ENCODE results near the gene KIF22.
"Not testable (repeated sequence)": the region's sequence is repeated elsewhere in the genome, so short reads cannot be mapped to it uniquely, and the experiment has no call there.

KIF22 gene

DNA sequence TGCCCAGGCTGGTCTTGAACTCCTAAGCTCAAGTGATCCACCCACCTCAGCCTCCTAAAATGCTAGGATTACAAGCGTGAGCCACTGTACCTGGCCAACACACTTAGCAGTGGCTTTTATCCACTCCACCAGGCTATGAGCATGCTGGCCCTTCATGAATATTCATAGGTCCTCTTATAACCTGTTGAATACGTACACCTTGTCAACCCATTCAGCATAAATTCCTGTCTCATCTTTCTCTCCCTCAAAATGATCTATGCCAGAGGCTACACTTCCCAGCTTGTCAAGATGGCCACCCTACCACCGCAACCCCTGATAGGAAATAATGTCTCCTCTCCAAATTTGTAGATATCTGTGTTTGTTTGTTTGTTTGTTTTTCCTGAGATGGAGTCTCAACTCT, 23.5 kb upstream of the KIF22 start:
- no peak for DNase-seq

- DNase-seq, result no peak
These were observed 21.0 kb upstream of the KIF22 start for GRCh38 chr16:29769507-29769906.

GRCh38 chr16:29770250-29770929, 20.2 kb upstream of the KIF22 start:
- no peak for DNase-seq

GRCh38 chr16:29772330-29772729, 18.2 kb upstream of the KIF22 start:
- not testable (repeated sequence) for DNase-seq

GRCh38 chr16:29774730-29775129, 15.8 kb upstream of the KIF22 start:
- no peak for DNase-seq

GRCh38 chr16:29775742-29776408, 14.7 kb upstream of the KIF22 start:
- DNase-seq, result no peak

GRCh38 chr16:29777576-29778350, 12.8 kb upstream of the KIF22 start, which contains the start of gene ZG16:
TSS of gene ZG16 (plus strand) at chr16:29778256. CDS start at chr16:29779267, 1,011 bp downstream.
- DNase-seq, result no peak

GRCh38 chr16:29779474-29779873, 11.1 kb upstream of the KIF22 start:
- no peak for DNase-seq

- not testable (repeated sequence) for DNase-seq
These were observed 7.2 kb upstream of the KIF22 start for GRCh38 chr16:29783094-29783953.

DNA sequence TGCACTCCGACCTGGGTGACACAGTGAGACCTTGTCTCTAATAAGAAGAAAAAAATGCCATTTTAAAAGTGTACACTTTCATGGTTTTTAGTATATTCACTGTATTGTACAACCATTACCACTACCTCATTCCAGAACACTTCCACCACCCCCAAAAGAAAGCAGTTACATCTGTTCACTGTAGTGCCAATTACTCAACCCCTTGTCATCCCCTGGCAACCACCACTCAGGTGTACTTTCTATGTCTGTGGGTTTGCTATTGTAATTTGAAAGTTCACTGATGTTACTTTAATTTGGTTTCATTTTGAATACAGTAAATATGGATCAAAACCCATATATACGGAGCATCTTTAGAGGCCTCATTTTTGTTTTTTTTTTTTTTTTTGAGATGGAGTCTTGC, 6.4 kb upstream of the KIF22 start:
- DNase-seq, result no peak

GRCh38 chr16:29784901-29785500, 5.5 kb upstream of the KIF22 start:
- peak; percentile 85 for DNase-seq

DNA sequence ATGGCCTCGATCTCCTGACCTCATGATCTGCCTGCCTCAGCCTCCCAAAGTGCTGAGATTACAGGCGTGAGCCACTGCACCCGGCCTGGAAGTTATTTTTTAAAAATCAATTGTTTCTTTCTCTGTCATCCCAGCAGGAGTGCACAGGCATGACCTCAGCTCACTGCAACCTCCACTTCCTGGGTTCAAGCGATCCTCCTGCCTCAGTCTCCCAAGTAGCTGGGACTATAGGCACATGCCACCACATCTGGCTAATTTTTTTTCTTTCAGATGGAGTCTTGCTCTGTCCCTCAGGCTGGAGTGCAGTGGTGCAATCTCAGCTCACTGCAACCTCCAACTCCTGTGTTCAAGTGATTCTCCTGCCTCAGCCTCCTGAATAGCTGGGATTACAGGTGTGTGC, 3.4 kb upstream of the KIF22 start:
- not testable (repeated sequence) for DNase-seq

- DNase-seq, result no peak
These were observed 772 bp upstream of the KIF22 start for GRCh38 chr16:29789775-29790182.

DNA sequence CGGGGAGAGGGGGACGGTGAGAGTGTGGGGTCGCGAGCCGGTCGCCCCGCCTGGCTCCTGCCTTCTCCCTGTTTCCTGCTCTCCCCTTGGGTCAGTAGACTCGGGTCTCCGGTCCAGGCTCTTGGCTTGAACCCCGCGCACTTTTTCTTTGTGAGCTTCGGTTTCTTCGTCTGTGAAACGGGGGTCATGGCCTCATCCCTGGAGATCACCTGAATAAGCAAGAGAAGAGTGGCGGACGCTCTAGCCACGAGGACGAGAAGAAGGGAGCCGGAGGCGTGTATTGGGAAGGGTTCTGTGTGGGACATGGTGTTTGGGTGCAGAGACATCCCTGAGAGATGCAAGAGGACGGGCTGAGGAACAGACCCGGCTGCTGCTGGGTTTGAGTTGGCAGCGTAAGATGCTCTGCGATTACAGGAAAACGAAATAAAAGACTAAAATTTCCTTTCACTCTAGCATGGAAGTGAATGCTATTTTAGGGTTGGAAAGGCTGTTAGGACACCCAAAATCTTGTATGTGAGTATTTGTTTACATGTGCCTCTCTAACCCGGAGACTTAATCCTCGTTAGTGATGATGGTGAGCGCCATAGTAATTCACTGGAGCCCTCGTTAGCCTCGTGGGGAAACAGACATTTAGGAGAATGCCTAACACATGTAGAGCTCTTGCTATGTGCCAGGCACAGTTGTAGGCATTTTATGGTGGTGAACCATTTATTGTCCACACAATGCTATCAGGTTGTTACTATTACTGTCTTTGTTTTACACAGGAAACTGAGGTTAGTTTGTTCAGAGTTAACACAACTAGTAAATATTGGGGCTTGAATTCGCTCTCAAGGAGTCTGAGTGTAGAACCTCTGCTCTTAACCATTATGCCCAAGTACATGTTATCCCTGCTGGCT, 646 bp downstream of the KIF22 start:
- no peak for DNase-seq

- DNase-seq, result no peak
These were observed 1.6 kb downstream of the KIF22 start for GRCh38 chr16:29791845-29792807.

- not testable (repeated sequence) for DNase-seq
These were observed 2.6 kb downstream of the KIF22 start for GRCh38 chr16:29793153-29793552.

- DNase-seq, result no peak
These were observed 3.7 kb downstream of the KIF22 start for GRCh38 chr16:29794231-29794710.

DNA sequence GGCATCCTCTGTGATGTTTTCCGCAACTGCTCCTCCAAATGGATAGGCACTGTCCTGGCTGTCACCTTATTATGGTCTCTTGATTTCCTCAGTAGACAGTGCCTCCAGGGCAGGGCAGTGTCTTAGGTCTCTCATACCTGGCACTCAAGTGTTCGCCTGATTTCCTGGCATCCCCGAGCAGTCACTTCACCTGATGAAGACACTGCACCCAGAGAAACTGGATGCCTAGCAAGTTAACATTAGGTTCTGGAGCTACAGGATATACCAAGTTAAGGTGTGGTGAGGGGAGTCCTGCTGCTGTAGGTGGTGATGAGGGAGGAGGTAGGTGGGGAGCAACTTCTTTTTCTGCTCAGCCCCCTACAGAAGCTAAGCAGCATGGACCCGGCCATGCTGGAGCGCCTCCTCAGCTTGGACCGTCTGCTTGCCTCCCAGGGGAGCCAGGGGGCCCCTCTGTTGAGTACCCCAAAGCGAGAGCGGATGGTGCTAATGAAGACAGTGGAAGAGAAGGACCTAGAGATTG, 11.9 kb downstream of the KIF22 start:
- DNase-seq, result no peak

GRCh38 chr16:29804020-29804419, 13.5 kb downstream of the KIF22 start:
- no peak for DNase-seq
